Activated B cell treated with CpG ODN at 0.5 μM for 24 hours (primary cell): ENCODE data around the gene KCNE4. TPM values are rescaled to one million over a fixed set of nuclear protein-coding genes. Genes with fewer than 3 reads are reported as not detected.

Source experiments
- ATAC-seq: fragments of 200-7000 bp; cut with Tn5 transposase; one replicate; pipeline ENCODE4 v1.10.0; 2021; ENCODE audit warnings: low read depth, mild to moderate bottlenecking, moderate library complexity
- CTCF ChIA-PET: fragments of 350-600 bp; sonication (Branson Sonifier 250); formaldehyde crosslinking; loops from one replicate; lab custom pipeline; 2021; ENCODE audit warnings: antibody characterized with exemption; lab: Charles Lee
- POLR2A ChIA-PET: fragments of 350-600 bp; sonication (Branson Sonifier 250); formaldehyde crosslinking; loops from one replicate; lab custom pipeline; 2021; ENCODE audit warnings: antibody characterized with exemption; lab: Charles Lee
- DNase-seq: peaks from one replicate; pipeline ENCODE4 v3.0.0; 2022
- H3K27ac Mint-ChIP-seq: one replicate; pipeline ENCODE4 v1.8.0; 2020; ENCODE audit warnings: mixed read lengths
- H3K27me3 Mint-ChIP-seq: one replicate; pipeline ENCODE4 v1.8.0; 2021; ENCODE audit warnings: mixed read lengths
- H3K36me3 Mint-ChIP-seq: one replicate; pipeline ENCODE4 v1.8.0; 2021; ENCODE audit warnings: low read depth, mixed read lengths
- H3K4me1 Mint-ChIP-seq: one replicate; pipeline ENCODE4 v1.8.0; 2021; ENCODE audit warnings: mixed read lengths
- H3K4me3 Mint-ChIP-seq: one replicate; pipeline ENCODE4 v1.8.0; 2020; ENCODE audit warnings: mild to moderate bottlenecking, mixed read lengths
- H3K9me3 Mint-ChIP-seq: one replicate; pipeline ENCODE4 v1.8.0; 2020; ENCODE audit warnings: mixed read lengths
- intact Hi-C: fragments of 100-400 bp; cut with micrococcal nuclease; formaldehyde crosslinking; loops from one replicate; pipeline ENCODE4 v1.15.1; 2024
- total RNA-seq: library from RNA; stranded (reverse); gene quantifications from 2 replicates; pipeline ENCODE4 v1.2.3, GENCODE V29; 2022
- TF ChIP-seq, protein P1 (sequence below): fragments of 200-600 bp; IDR thresholded peaks from one replicate; pipeline ENCODE4 v1.8.0; 2022; ENCODE audit warnings: antibody characterized with exemption, mild to moderate bottlenecking

Gene KCNE4
- total RNA-seq, 1 donor from 2014 or later = not detected

DNA sequence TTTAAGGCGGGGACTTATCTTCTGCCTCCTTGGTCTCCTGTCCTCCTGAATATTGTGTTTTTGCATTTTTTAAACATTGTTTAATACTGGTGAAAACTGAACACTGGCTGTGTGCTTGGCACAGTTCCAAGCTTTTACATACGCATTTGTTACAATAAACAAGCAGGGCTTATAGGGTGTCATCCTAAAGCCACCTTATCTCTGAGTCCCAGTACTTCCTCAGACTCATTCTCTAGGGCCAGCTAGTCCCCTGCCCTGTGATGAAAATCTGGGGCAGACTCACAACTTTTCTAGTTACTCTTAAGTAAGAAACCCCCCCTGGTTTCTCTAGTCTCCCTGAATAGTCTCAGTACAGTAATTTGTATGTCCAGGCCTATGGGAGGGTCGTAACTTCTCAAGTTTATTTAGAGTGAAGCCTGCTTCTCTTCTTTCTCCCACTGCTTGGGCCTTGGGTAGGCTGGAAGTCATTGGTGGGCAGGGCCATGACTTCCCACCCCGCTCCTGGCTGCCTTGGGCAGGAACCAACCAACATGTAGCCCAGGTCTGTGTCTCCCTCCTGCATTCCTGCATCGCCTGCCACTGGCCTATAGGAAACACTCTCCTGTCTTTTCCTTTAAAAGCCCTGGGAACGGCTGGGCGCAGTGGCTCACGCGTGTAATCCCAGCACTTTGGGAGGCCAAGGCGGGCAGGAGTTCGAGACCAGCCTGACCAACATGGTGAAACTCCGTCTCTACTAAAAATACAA lies 7.7 kb upstream of the KCNE4 start:
- TF ChIP-seq, protein P1, sequence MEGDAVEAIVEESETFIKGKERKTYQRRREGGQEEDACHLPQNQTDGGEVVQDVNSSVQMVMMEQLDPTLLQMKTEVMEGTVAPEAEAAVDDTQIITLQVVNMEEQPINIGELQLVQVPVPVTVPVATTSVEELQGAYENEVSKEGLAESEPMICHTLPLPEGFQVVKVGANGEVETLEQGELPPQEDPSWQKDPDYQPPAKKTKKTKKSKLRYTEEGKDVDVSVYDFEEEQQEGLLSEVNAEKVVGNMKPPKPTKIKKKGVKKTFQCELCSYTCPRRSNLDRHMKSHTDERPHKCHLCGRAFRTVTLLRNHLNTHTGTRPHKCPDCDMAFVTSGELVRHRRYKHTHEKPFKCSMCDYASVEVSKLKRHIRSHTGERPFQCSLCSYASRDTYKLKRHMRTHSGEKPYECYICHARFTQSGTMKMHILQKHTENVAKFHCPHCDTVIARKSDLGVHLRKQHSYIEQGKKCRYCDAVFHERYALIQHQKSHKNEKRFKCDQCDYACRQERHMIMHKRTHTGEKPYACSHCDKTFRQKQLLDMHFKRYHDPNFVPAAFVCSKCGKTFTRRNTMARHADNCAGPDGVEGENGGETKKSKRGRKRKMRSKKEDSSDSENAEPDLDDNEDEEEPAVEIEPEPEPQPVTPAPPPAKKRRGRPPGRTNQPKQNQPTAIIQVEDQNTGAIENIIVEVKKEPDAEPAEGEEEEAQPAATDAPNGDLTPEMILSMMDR = no peak
- Mint-ChIP-seq H3K4me3 (no peak overlapping the region), H3K36me3 (no peaks in the 10 kb centered on the region), H3K27me3 (peaks cover 7% of the 10 kb centered on the region), H3K9me3 (no peaks in the 10 kb centered on the region), H3K27ac (no peak overlapping the region), H3K4me1 (no peaks in the 10 kb centered on the region)
- ATAC-seq (no peak), DNase-seq (no peak)
- intact Hi-C loops = no loop called here
- CTCF ChIA-PET = no interaction called here
- POLR2A ChIA-PET = no interaction called here

DNA sequence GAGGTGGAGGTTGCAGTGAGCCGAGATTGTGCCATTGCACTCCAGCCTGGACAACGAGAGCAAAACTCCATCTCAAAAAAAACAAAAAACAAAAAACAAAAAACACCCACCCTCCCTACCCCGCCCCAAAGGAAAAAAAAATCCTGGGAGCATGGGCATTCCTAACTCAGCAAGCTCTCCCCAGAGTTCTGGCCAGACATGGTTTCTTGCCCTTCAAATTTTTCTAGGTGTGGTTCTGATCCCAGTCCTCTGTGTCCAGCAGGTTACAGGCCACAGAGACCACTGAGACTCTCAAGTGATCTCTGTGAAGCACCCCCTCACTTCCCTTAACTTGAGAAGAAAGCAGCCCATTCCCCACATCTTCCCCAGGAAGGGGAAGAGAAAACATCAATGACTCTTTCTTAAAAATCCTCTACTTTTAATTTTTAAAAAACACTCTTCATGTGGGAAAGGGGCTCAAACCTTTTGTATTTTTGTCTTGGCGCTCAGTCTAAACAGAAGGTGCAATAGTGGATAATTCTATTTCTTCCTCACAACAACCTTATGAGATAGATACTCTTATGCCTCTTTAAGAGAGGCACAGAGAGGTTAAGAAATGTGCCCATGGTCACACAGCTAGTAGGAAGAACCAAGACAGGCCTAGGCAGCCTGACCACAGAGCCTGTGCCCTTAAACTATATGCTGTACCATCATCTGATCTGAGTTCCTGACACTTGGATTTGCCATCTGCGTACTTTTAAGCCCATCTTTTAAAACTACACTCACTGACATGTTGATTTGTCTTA lies 6.9 kb upstream of the KCNE4 start:
- intact Hi-C loops = no loop called here
- no peak for DNase-seq
- no peaks in the 10 kb centered on the region for H3K4me1 Mint-ChIP-seq
- no peaks in the 10 kb centered on the region for H3K36me3 Mint-ChIP-seq
- TF ChIP-seq, protein P1 = no peak
- peaks cover 5% of the 10 kb centered on the region for H3K27me3 Mint-ChIP-seq
- CTCF ChIA-PET = no interaction called here
- ATAC-seq = no peak
- H3K9me3 Mint-ChIP-seq = no peaks in the 10 kb centered on the region
- H3K27ac Mint-ChIP-seq = no peak overlapping the region
- H3K4me3 Mint-ChIP-seq = no peak overlapping the region
- POLR2A ChIA-PET = no interaction called here

DNA sequence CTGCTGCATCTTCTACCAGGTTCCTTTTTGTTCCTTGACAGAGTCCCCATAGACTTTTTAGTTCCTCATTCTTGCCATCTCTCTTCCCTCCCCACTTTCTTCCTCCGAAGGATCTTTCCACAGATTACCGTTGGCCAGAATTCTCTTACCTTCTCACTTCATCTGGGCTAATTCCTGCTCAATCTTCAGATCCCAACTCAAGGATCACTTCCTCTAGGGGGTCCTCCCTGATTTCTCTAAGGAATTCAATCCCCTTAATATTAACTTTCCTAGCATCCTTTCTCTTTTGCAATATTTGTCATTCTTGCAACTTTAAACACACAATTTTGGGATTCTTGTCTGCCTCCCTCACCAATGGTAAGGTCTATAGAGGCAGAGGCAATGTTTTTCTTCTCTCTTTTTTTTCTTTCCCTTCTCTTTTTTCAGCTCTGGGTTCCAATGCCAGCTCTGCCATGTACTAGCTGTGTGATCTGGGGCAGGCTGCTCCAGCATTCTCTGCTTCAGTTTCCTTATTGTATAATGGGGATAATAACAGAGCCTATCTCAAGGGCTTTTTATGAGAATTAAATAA lies 5.4 kb upstream of the KCNE4 start:
- TF ChIP-seq, protein P1 = no peak
- H3K36me3 Mint-ChIP-seq = no peaks in the 10 kb centered on the region
- no peak overlapping the region for H3K4me3 Mint-ChIP-seq
- POLR2A ChIA-PET = no interaction called here
- H3K27ac Mint-ChIP-seq = no peak overlapping the region
- intact Hi-C loops = no loop called here
- CTCF ChIA-PET = no interaction called here
- peaks cover 5% of the 10 kb centered on the region for H3K27me3 Mint-ChIP-seq
- no peaks in the 10 kb centered on the region for H3K9me3 Mint-ChIP-seq
- no peak for ATAC-seq
- H3K4me1 Mint-ChIP-seq = no peaks in the 10 kb centered on the region
- no peak for DNase-seq

DNA sequence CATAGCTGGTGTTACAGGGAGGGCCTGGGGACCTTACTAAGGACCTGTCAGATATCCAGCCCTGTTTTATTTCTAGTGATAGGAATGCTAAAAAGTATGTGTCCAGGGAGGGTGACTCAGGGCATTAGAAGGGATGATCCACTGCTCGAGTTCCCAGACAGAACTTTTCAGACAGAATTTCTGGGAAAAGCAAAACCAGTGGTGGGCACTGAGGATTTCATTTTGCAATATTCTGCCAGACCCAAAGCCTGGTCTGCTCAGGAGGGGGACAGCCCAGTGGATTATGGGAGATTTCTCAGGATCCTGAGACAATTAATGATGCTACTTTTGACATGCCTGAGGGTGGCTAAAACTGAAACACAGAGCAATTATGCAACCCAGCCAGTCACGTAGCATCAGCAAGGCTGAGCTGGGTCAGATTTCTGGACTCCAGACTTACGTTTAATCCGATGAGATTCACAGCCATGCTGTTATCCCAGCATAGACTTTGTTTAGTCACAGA lies 4.7 kb upstream of the KCNE4 start:
- no peaks in the 10 kb centered on the region for H3K9me3 Mint-ChIP-seq
- no peak overlapping the region for H3K4me3 Mint-ChIP-seq
- TF ChIP-seq, protein P1 = no peak
- no peak overlapping the region for H3K27ac Mint-ChIP-seq
- DNase-seq = no peak
- intact Hi-C loops = no loop called here
- ChIA-PET CTCF (no interaction called here), POLR2A (no interaction called here)
- no peak for ATAC-seq
- no peaks in the 10 kb centered on the region for H3K4me1 Mint-ChIP-seq
- no peaks in the 10 kb centered on the region for H3K36me3 Mint-ChIP-seq
- peaks cover 5% of the 10 kb centered on the region for H3K27me3 Mint-ChIP-seq

DNA sequence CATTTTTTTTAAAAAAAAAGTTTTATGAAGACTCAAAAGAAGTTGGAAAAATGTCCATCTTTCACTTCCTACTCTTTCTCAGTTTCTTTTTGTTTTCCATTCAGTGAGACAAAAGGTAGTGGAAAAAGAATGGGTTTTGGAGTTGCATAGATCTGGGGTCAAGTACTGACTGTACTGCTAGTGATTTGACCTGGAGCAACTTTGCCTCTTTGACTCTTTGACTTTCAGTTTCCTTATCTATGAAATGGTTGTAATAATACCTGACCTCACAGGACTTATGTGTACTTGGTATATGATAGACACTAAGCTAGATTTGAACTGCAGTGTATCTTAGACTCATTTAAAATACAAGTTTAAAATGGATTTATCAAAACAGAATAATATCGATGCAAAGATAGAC lies 3.5 kb upstream of the KCNE4 start:
- intact Hi-C loops = no loop called here
- Mint-ChIP-seq H3K4me3 (no peak overlapping the region), H3K27me3 (peaks cover 5% of the 10 kb centered on the region), H3K36me3 (no peaks in the 10 kb centered on the region), H3K9me3 (no peaks in the 10 kb centered on the region), H3K27ac (no peak overlapping the region), H3K4me1 (no peaks in the 10 kb centered on the region)
- DNase-seq = no peak
- TF ChIP-seq, protein P1 = no peak
- ChIA-PET CTCF (no interaction called here), POLR2A (interaction anchor here (0.7 kb wide), 1 partner anchor 28 kb away, joined by 3 read pairs; no protein-coding TSS in a partner anchor)
- no peak for ATAC-seq
